Endothelial cell of umbilical vein (primary cell): ENCODE results near the gene CCDC85B.

Experiments
- EZH2 ChIP-seq: IDR thresholded peaks from 2 replicates; pipeline ENCODE4 v1.6.1; 2012; ENCODE audit warnings: borderline replicate concordance, low read depth, mild to moderate bottlenecking, moderate library complexity, low read length, inconsistent platforms; ENCODE audit not compliant: severe bottlenecking
- GATA2 ChIP-seq: IDR thresholded peaks from 2 replicates; pipeline ENCODE4 v1.7.0; 2011; ENCODE audit warnings: low read depth, mild to moderate bottlenecking, moderate library complexity, mixed read lengths, low read length; ENCODE audit not compliant: insufficient read length, insufficient read depth
- JUN ChIP-seq: IDR thresholded peaks from 2 replicates; pipeline ENCODE4 v1.6.1; 2011; ENCODE audit warnings: borderline replicate concordance, low read depth; ENCODE audit not compliant: insufficient read length, insufficient read depth
- POLR2A ChIP-seq: IDR thresholded peaks from 2 replicates; pipeline ENCODE4 v1.6.1; 2012; ENCODE audit warnings: low read depth, mild to moderate bottlenecking, control low read depth, low read length
- POLR2AphosphoS5 ChIP-seq: IDR thresholded peaks from 2 replicates; pipeline ENCODE4 v1.6.1; 2012; ENCODE audit warnings: low read depth, mild to moderate bottlenecking, control low read depth, low read length, moderate library complexity; ENCODE audit not compliant: insufficient read depth
- TF ChIP-seq, protein P1 (sequence below): IDR thresholded peaks from 2 replicates; pipeline ENCODE4 v1.6.1; 2011; ENCODE audit not compliant: insufficient read depth, insufficient read length
- TF ChIP-seq, protein P2 (sequence below), 2 donors: IDR thresholded peaks; 1 replicate in 1 of 2; 2 replicates in 1 of 2; pipeline ENCODE4 v1.5.1; 2011; ENCODE audit warnings: low read length in 2 of 2, mild to moderate bottlenecking in 2 of 2, moderate library complexity in 2 of 2, control low read depth in 1 of 2, inconsistent platforms in 1 of 2, low read depth in 1 of 2; ENCODE audit not compliant: insufficient read depth in 1 of 2; ENCODE audit errors: extremely low read depth in 1 of 2

DNA sequence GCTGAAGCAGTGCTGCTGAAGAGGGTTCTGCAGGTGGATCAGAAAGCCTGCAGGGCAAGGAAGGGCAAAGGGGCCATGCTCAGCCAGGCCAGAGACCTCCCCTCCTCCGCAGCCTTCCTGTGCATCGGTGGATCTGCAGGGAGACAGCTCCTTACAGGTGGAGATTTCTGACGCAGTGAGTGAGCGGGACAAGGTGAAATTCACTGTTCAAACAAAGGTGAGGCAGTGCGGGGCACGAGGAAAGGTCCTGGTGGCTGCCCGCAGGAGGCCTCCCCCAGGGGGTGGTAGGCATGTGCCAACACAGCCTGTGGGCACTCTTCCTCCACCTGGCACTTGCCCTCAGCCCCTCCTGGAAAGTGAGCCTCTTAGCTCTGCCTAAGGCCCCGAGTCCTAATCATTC lies 41.1 kb upstream of the CCDC85B start:
- TF ChIP-seq, protein P1, sequence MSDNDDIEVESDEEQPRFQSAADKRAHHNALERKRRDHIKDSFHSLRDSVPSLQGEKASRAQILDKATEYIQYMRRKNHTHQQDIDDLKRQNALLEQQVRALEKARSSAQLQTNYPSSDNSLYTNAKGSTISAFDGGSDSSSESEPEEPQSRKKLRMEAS, result no peak
- TF ChIP-seq, protein P2, sequence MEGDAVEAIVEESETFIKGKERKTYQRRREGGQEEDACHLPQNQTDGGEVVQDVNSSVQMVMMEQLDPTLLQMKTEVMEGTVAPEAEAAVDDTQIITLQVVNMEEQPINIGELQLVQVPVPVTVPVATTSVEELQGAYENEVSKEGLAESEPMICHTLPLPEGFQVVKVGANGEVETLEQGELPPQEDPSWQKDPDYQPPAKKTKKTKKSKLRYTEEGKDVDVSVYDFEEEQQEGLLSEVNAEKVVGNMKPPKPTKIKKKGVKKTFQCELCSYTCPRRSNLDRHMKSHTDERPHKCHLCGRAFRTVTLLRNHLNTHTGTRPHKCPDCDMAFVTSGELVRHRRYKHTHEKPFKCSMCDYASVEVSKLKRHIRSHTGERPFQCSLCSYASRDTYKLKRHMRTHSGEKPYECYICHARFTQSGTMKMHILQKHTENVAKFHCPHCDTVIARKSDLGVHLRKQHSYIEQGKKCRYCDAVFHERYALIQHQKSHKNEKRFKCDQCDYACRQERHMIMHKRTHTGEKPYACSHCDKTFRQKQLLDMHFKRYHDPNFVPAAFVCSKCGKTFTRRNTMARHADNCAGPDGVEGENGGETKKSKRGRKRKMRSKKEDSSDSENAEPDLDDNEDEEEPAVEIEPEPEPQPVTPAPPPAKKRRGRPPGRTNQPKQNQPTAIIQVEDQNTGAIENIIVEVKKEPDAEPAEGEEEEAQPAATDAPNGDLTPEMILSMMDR (IDR thresholded peaks at IDR 0.05; ENCODE audit: extremely low read depth in 1 of 2, insufficient read depth in 1 of 2, low read depth in 1 of 2, low read length in 2 of 2), result no peak
- TF ChIP-seq JUN (no peak), POLR2A (no peak), POLR2AphosphoS5 (no peak), EZH2 (no peak), GATA2 (no peak)
